Chondrocyte (in vitro differentiated cells): ENCODE measurements around the gene MOK. TPM values are rescaled to one million over a fixed set of nuclear protein-coding genes. Genes with fewer than 3 reads are reported as not detected.

ENCODE experiments used
- DNase-seq: peaks from one replicate; pipeline ENCODE4 v3.0.0; 2021; ENCODE audit warnings: mixed read lengths, low spot score
- H3K27ac Mint-ChIP-seq: one replicate; pipeline ENCODE4 v1.8.0; 2021; ENCODE audit warnings: mild to moderate bottlenecking, moderate library complexity, mixed read lengths; ENCODE audit not compliant: unreplicated experiment
- H3K27me3 Mint-ChIP-seq: 2 replicates; pipeline ENCODE4 v1.8.0; 2021; ENCODE audit warnings: low read depth, mixed read lengths
- H3K36me3 Mint-ChIP-seq: 2 replicates; pipeline ENCODE4 v1.8.0; 2021; ENCODE audit warnings: low read depth, mixed read lengths
- H3K4me1 Mint-ChIP-seq: 2 replicates; pipeline ENCODE4 v1.8.0; 2021; ENCODE audit warnings: low read depth, mild to moderate bottlenecking, mixed read lengths
- H3K4me3 Mint-ChIP-seq: one replicate; pipeline ENCODE4 v1.8.0; 2021; ENCODE audit warnings: mild to moderate bottlenecking, moderate library complexity, mixed read lengths; ENCODE audit not compliant: unreplicated experiment
- H3K9me3 Mint-ChIP-seq: 2 replicates; pipeline ENCODE4 v1.8.0; 2021; ENCODE audit warnings: low read depth, mixed read lengths
- CTCF ChIP-seq: fragments of 200-600 bp; sonication (generic); IDR thresholded peaks from 2 replicates; pipeline ENCODE4 v1.5.0; 2021; ENCODE audit warnings: antibody characterized with exemption, mild to moderate bottlenecking, moderate library complexity
- total RNA-seq: library from RNA; stranded (reverse); gene quantifications from 3 replicates; pipeline ENCODE4 v1.2.1, GENCODE V29; 2021

Gene MOK
- total RNA-seq, 1 donor from 2014 or later: 3.8 TPM

- no peak overlapping the region for H3K4me3 Mint-ChIP-seq
- no peak for DNase-seq
- no peaks in the 10 kb centered on the region for H3K27me3 Mint-ChIP-seq
- H3K36me3 Mint-ChIP-seq: no peaks in the 10 kb centered on the region
- no peak for TF ChIP-seq CTCF
- peak overlapping the region; percentile 95 for H3K27ac Mint-ChIP-seq
- no peaks in the 10 kb centered on the region for H3K9me3 Mint-ChIP-seq
- H3K4me1 Mint-ChIP-seq: peaks cover 48% of the 10 kb centered on the region
Observed at GRCh38 chr14:102187044-102187443, 117.9 kb downstream of the MOK start.

GRCh38 chr14:102185360-102185759 lies 119.6 kb downstream of the MOK start:
- Mint-ChIP-seq H3K9me3 (no peaks in the 10 kb centered on the region), H3K36me3 (no peaks in the 10 kb centered on the region), H3K27ac (no peak overlapping the region), H3K4me3 (no peak overlapping the region), H3K4me1 (peaks cover 53% of the 10 kb centered on the region), H3K27me3 (no peaks in the 10 kb centered on the region)
- TF ChIP-seq CTCF: no peak
- no peak for DNase-seq

GRCh38 chr14:102184316-102185035 lies 120.5 kb downstream of the MOK start:
- no peak overlapping the region for H3K27ac Mint-ChIP-seq
- H3K4me3 Mint-ChIP-seq: no peak overlapping the region
- no peaks in the 10 kb centered on the region for H3K9me3 Mint-ChIP-seq
- no peak for DNase-seq
- H3K36me3 Mint-ChIP-seq: no peaks in the 10 kb centered on the region
- TF ChIP-seq CTCF: no peak
- H3K27me3 Mint-ChIP-seq: no peaks in the 10 kb centered on the region
- H3K4me1 Mint-ChIP-seq: peaks cover 54% of the 10 kb centered on the region

DNA sequence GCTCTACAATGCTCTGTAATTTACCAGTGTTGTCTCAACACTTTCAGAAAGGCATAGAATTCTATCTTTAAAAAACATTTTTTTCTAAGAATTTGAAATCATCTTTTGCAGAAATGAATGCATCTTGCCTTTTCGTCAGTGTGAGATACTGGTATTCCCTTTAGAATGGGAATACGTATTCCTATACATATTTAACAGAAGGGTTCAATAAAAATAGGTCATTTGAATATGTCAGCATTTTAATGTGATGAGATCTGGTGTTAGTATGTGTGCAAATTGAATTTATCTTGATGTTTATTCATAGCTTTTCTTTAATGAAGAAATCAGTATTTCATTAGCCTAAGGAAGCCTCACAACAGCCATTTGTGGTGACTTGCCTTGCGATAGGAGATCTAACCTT lies 121.1 kb downstream of the MOK start:
- H3K27me3 Mint-ChIP-seq: no peaks in the 10 kb centered on the region
- H3K4me1 Mint-ChIP-seq: peaks cover 54% of the 10 kb centered on the region
- TF ChIP-seq CTCF: no peak
- H3K9me3 Mint-ChIP-seq: no peaks in the 10 kb centered on the region
- H3K4me3 Mint-ChIP-seq: no peak overlapping the region
- H3K27ac Mint-ChIP-seq: no peak overlapping the region
- no peaks in the 10 kb centered on the region for H3K36me3 Mint-ChIP-seq
- no peak for DNase-seq

DNA sequence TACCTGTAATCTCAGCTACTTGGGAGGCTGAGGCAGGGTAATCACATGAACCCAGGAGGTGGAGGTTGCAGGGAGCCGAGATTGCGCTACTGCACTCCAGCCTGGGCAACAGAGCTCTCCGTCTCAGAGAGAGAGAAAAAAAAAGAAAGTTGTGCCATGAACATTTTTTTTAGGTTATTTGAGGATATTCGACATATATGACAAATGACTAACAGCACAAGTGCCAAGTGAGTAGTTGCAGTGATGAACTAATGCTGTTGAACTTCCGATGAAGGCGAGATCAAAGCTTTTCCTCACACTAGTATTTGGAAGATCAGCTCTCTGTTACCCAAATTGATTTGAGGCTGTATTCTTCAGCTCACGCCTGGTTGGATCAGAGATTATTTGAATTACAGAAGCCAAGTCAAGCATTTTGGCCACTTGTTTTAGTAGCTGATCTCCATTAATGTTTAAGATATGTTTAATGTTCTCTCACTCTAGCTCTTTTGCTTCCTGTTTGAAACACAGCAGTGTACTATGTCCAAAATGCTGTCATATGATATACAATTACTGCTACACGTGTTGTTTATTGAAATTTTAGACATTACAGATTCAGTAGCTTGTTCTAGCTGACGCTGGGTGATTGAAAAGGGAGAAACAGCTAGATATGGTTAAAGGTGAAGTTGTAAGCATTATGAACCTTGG lies 121.9 kb downstream of the MOK start:
- DNase-seq: no peak
- TF ChIP-seq CTCF: no peak
- Mint-ChIP-seq H3K4me1 (peaks cover 54% of the 10 kb centered on the region), H3K36me3 (no peaks in the 10 kb centered on the region), H3K27ac (peak overlapping the region; percentile 45), H3K9me3 (no peaks in the 10 kb centered on the region), H3K4me3 (no peak overlapping the region), H3K27me3 (no peaks in the 10 kb centered on the region)
